PFSK-1 (cell line): Measurements from ENCODE around the gene SERINC3.

Source experiments
- FOXP2 ChIP-seq: optimal IDR thresholded peaks from 2 replicates; pipeline ENCODE3; 2011; ENCODE audit warnings: borderline replicate concordance, control low read depth, inconsistent platforms; ENCODE audit not compliant: insufficient read depth; ENCODE audit errors: extremely low read length, extremely low read depth
- POLR2AphosphoS5 ChIP-seq: IDR thresholded peaks from 2 replicates; pipeline ENCODE4 v1.6.1; 2012; ENCODE audit warnings: low read depth, mild to moderate bottlenecking, control low read depth, low read length, moderate library complexity
- REST ChIP-seq, 2 experiments: IDR thresholded peaks; 2 replicates each; pipeline versions ENCODE4 v1.6.1 to v1.8.0; 2011 to 2012; ENCODE audit warnings: low read depth in 2 of 2, low read length in 2 of 2, control low read depth in 1 of 2, inconsistent platforms in 1 of 2, mild to moderate bottlenecking in 1 of 2, moderate library complexity in 1 of 2; ENCODE audit not compliant: insufficient read depth in 1 of 2
- SIN3A ChIP-seq: IDR thresholded peaks from 2 replicates; pipeline ENCODE4 v1.6.1; 2012; ENCODE audit warnings: mild to moderate bottlenecking, low read length, moderate library complexity, borderline replicate concordance; ENCODE audit not compliant: insufficient read depth
- TAF1 ChIP-seq: IDR thresholded peaks from 2 replicates; pipeline ENCODE4 v1.6.1; 2012; ENCODE audit warnings: low read length, control low read depth, borderline replicate concordance; ENCODE audit not compliant: insufficient read depth

Gene SERINC3

GRCh38 chr20:44500221-44500620 is 21.6 kb downstream of the SERINC3 start:
- TF ChIP-seq POLR2AphosphoS5: no peak
- TF ChIP-seq SIN3A: no peak
- no peak for TF ChIP-seq REST (IDR thresholded peaks at IDR 0.05; ENCODE audit: insufficient read depth in 1 of 2, low read depth in 2 of 2, low read length in 2 of 2)
- no peak for TF ChIP-seq TAF1
- no peak for TF ChIP-seq FOXP2

- TF ChIP-seq REST (IDR thresholded peaks at IDR 0.05; ENCODE audit: insufficient read depth in 1 of 2, low read depth in 2 of 2, low read length in 2 of 2) (no peak), TAF1 (no peak), SIN3A (no peak), FOXP2 (no peak), POLR2AphosphoS5 (no peak)
These were observed 24.1 kb downstream of the SERINC3 start for GRCh38 chr20:44497761-44498160.

- TF ChIP-seq SIN3A: no peak
- no peak for TF ChIP-seq REST (IDR thresholded peaks at IDR 0.05; ENCODE audit: insufficient read depth in 1 of 2, low read depth in 2 of 2, low read length in 2 of 2)
- no peak for TF ChIP-seq TAF1
- TF ChIP-seq FOXP2: no peak
- TF ChIP-seq POLR2AphosphoS5: no peak
These were observed 24.9 kb downstream of the SERINC3 start for GRCh38 chr20:44496976-44497375.

- no peak for TF ChIP-seq SIN3A
These were observed 25.9 kb downstream of the SERINC3 start for GRCh38 chr20:44495802-44496481.

GRCh38 chr20:44495257-44495656 is 26.6 kb downstream of the SERINC3 start:
- TF ChIP-seq SIN3A (no peak), TAF1 (no peak), POLR2AphosphoS5 (no peak), REST (IDR thresholded peaks at IDR 0.05; ENCODE audit: insufficient read depth in 1 of 2, low read depth in 2 of 2, low read length in 2 of 2) (no peak), FOXP2 (no peak)
